ACC112 (cell line): ENCODE data around the gene ARVCF.

Experiments
- H2AFZ ChIP-seq: fragments of 200-600 bp; sonication (generic); one replicate; pipeline ENCODE4 v1.6.0; 2017; ENCODE audit warnings: antibody characterized with exemption, low read length; ENCODE audit not compliant: unreplicated experiment
- H3K27ac ChIP-seq: fragments of 200-600 bp; sonication (generic); 2 replicates; pipeline ENCODE4 v1.5.1; 2014; ENCODE audit warnings: low read depth, mild to moderate bottlenecking, antibody characterized with exemption, low read length, moderate library complexity
- H3K27me3 ChIP-seq: fragments of 200-600 bp; sonication (generic); 2 replicates; pipeline ENCODE4 v1.6.1; 2014; ENCODE audit warnings: mild to moderate bottlenecking, antibody characterized with exemption, low read length, moderate library complexity, mixed read lengths; ENCODE audit not compliant: insufficient read depth
- H3K36me3 ChIP-seq: fragments of 200-600 bp; sonication (generic); 2 replicates; pipeline ENCODE4 v1.6.1; 2016; ENCODE audit warnings: mild to moderate bottlenecking, antibody characterized with exemption, low read length, moderate library complexity, mixed read lengths; ENCODE audit not compliant: insufficient read depth
- H3K4me1 ChIP-seq: fragments of 200-600 bp; sonication (generic); one replicate; pipeline ENCODE4 v1.6.1; 2016; ENCODE audit warnings: low read length, mixed read lengths; ENCODE audit not compliant: insufficient read depth, unreplicated experiment, control insufficient read depth
- H3K4me3 ChIP-seq: fragments of 200-600 bp; sonication (generic); 2 replicates; pipeline ENCODE4 v1.5.1; 2014; ENCODE audit warnings: mild to moderate bottlenecking, low read depth, low read length
- H3K79me2 ChIP-seq: fragments of 200-600 bp; sonication (generic); one replicate; pipeline ENCODE4 v1.6.0; 2016; ENCODE audit warnings: low read length; ENCODE audit not compliant: control insufficient read depth, unreplicated experiment, insufficient read depth

ARVCF gene

DNA sequence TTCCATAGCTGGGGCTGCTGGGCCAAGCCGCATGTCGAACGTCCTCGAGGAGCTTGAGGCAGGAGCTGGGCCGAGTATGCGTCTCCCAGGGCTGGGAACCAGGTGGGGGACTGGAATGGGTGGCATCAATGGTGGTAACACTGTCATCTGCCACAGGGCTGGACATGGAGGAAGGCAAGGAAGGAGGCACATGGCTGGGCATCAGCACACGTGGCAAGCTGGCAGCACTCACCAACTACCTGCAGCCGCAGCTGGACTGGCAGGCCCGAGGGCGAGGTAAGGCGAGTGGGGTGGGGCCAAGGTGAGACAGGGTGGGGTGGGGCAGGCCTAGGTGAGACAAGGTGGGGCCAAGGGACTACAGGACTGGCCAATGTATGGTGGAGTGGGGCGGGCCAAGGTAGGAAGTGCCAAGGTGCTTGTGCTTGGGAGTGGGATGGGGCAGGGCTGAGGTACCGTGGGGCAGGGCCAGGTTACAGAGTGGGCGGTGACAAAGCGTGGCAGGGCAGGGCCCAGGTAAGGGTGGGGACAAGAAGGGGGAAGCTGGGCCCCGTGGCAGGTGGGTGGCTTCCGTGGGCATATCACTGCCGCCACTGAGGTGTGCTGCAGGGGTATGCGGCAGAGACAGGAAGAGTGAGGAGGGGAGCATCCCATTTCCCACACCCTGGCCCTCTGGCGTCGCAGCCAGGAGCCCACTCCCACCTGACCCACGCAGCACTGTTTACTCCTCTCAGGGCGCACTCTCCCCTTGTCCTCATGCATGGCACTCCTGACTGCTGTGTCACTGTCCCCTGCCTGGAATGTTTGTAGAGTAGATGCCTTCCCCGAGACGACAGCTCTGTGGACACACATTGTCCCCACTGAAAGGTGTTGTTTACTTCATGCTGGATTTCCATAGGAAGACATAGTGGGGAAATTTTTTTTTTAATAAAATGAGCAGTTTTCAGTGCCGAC is 36.0 kb upstream of the ARVCF start:
- H2AFZ ChIP-seq: no peak overlapping the region
- H3K4me1 ChIP-seq: no peaks in the 10 kb centered on the region
- no peaks in the 10 kb centered on the region for H3K79me2 ChIP-seq
- no peaks in the 10 kb centered on the region for H3K27me3 ChIP-seq
- no peak overlapping the region for H3K27ac ChIP-seq
- H3K4me3 ChIP-seq: no peak overlapping the region
- H3K36me3 ChIP-seq: peaks cover 1% of the 10 kb centered on the region

GRCh38 chr22:20051927-20052308 is 35.3 kb upstream of the ARVCF start:
- H3K36me3 ChIP-seq: peaks cover 4% of the 10 kb centered on the region
- no peaks in the 10 kb centered on the region for H3K27me3 ChIP-seq
- H3K27ac ChIP-seq: no peak overlapping the region
- no peaks in the 10 kb centered on the region for H3K4me1 ChIP-seq
- no peak overlapping the region for H3K4me3 ChIP-seq
- no peak overlapping the region for H2AFZ ChIP-seq
- H3K79me2 ChIP-seq: no peaks in the 10 kb centered on the region

DNA sequence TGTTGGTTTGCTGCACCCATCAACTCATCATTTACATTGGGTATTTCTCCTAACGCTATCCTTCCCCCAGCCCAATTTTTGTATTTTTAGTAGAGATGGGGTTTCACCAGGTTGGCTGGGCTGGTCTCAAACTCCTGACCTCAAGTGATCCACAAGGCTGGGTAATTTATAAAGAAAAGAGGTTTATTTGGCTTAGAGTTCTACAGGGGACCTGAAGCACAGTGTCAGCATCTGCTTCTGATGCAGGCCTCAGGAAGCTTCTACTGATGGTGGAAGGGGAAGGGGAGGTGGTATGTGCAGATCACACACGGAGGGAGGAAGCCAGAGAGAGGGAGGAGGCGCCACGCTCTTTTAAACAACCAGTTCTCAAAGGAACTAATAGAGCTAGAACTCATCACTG is 30.1 kb upstream of the ARVCF start:
- Histone ChIP-seq H2AFZ (no peak overlapping the region), H3K4me3 (no peak overlapping the region), H3K4me1 (no peaks in the 10 kb centered on the region), H3K27ac (no peak overlapping the region), H3K36me3 (peaks cover 4% of the 10 kb centered on the region), H3K27me3 (no peaks in the 10 kb centered on the region), H3K79me2 (no peaks in the 10 kb centered on the region)

- Histone ChIP-seq H3K4me3 (no peak overlapping the region), H3K27me3 (no peaks in the 10 kb centered on the region), H3K27ac (no peak overlapping the region), H3K79me2 (no peaks in the 10 kb centered on the region), H3K36me3 (peaks cover 4% of the 10 kb centered on the region), H2AFZ (no peak overlapping the region), H3K4me1 (no peaks in the 10 kb centered on the region)
These were observed 28.0 kb upstream of the ARVCF start for GRCh38 chr22:20044495-20045151.

DNA sequence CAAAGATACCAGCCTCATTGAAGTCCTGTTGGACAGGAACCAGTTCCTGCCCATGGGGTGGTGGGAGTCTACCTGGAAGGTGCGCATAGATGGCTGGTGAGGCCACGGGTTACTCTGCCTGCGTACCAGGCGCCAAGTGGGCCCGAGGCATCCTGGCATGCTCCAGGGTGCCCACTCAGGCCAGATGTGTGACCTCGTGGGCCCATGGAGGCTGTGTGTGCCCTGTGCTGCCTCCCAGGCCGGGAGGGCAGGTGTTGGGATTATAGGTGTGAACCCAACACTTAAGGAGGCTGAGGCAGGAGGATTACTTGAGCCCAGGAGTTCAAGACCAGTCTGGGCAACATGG is 27.3 kb upstream of the ARVCF start:
- peaks cover 4% of the 10 kb centered on the region for H3K36me3 ChIP-seq
- no peaks in the 10 kb centered on the region for H3K4me1 ChIP-seq
- no peak overlapping the region for H3K27ac ChIP-seq
- no peak overlapping the region for H3K4me3 ChIP-seq
- H3K27me3 ChIP-seq: no peaks in the 10 kb centered on the region
- H3K79me2 ChIP-seq: no peaks in the 10 kb centered on the region
- no peak overlapping the region for H2AFZ ChIP-seq

- Histone ChIP-seq H3K36me3 (peaks cover 4% of the 10 kb centered on the region), H3K79me2 (no peaks in the 10 kb centered on the region), H3K27me3 (no peaks in the 10 kb centered on the region), H3K4me1 (no peaks in the 10 kb centered on the region), H3K27ac (no peak overlapping the region), H3K4me3 (no peak overlapping the region), H2AFZ (no peak overlapping the region)
These were observed 26.7 kb upstream of the ARVCF start for GRCh38 chr22:20043057-20043996.

GRCh38 chr22:20040327-20041200 is 23.9 kb upstream of the ARVCF start:
- H3K27me3 ChIP-seq: no peaks in the 10 kb centered on the region
- H3K4me1 ChIP-seq: no peaks in the 10 kb centered on the region
- no peak overlapping the region for H2AFZ ChIP-seq
- H3K27ac ChIP-seq: no peak overlapping the region
- no peak overlapping the region for H3K4me3 ChIP-seq
- no peaks in the 10 kb centered on the region for H3K36me3 ChIP-seq
- H3K79me2 ChIP-seq: no peaks in the 10 kb centered on the region

GRCh38 chr22:20039683-20040325 is 23.2 kb upstream of the ARVCF start:
- no peak overlapping the region for H3K4me3 ChIP-seq
- H3K27ac ChIP-seq: no peak overlapping the region
- no peaks in the 10 kb centered on the region for H3K79me2 ChIP-seq
- no peaks in the 10 kb centered on the region for H3K27me3 ChIP-seq
- no peaks in the 10 kb centered on the region for H3K36me3 ChIP-seq
- no peaks in the 10 kb centered on the region for H3K4me1 ChIP-seq
- no peak overlapping the region for H2AFZ ChIP-seq

GRCh38 chr22:20038574-20038973 is 22.0 kb upstream of the ARVCF start:
- Histone ChIP-seq H3K79me2 (no peaks in the 10 kb centered on the region), H3K27me3 (no peaks in the 10 kb centered on the region), H3K4me3 (no peak overlapping the region), H3K36me3 (no peaks in the 10 kb centered on the region), H2AFZ (no peak overlapping the region), H3K27ac (no peak overlapping the region), H3K4me1 (no peaks in the 10 kb centered on the region)
